HepG2 (cell line): Measurements from ENCODE around the gene JAGN1. TPM values are rescaled to one million over a fixed set of nuclear protein-coding genes. Genes with fewer than 3 reads are reported as not detected.
A peak's percentile ranks its signal among the peaks of the same experiment; 100 is the strongest.

Source experiments
- HBP1 ChIP-seq: IDR thresholded peaks from 2 replicates; pipeline ENCODE4 v1.6.1; 2016; ENCODE audit warnings: low read depth, control low read depth
- SAP130 ChIP-seq: IDR thresholded peaks from 2 replicates; pipeline ENCODE4 v1.6.1; 2016; ENCODE audit warnings: low read depth
- SP2 ChIP-seq: sonication (generic); formaldehyde crosslinking; IDR thresholded peaks from 2 replicates; pipeline ENCODE4 v1.5.1; 2020; ENCODE audit warnings: mild to moderate bottlenecking, missing genetic modification reagents
- ZBTB4 ChIP-seq: sonication (generic); formaldehyde crosslinking; IDR thresholded peaks from 2 replicates; pipeline ENCODE4 v1.4.0; 2020; ENCODE audit warnings: missing genetic modification reagents, mild to moderate bottlenecking, borderline replicate concordance
- ZNF230 ChIP-seq: sonication (generic); formaldehyde crosslinking; IDR thresholded peaks from 2 replicates; pipeline ENCODE4 v1.4.0; 2020; ENCODE audit warnings: mild to moderate bottlenecking, missing genetic modification reagents
- ZNF318 ChIP-seq: sonication (generic); formaldehyde crosslinking; IDR thresholded peaks from 2 replicates; pipeline ENCODE4 v1.4.0; 2020; ENCODE audit warnings: mild to moderate bottlenecking, missing genetic modification reagents
- ZNF34 ChIP-seq: sonication (generic); formaldehyde crosslinking; IDR thresholded peaks from 2 replicates; pipeline ENCODE4 v1.4.0; 2020; ENCODE audit warnings: mild to moderate bottlenecking, missing genetic modification reagents, borderline replicate concordance
- ZNF549 ChIP-seq: sonication (generic); formaldehyde crosslinking; IDR thresholded peaks from 2 replicates; pipeline ENCODE4 v1.5.0; 2020; ENCODE audit warnings: missing genetic modification reagents
- ZNF556 ChIP-seq: sonication (generic); formaldehyde crosslinking; IDR thresholded peaks from 2 replicates; pipeline ENCODE4 v1.4.0; 2020; ENCODE audit warnings: mild to moderate bottlenecking, missing genetic modification reagents, borderline replicate concordance
- polyA plus RNA-seq, 8 experiments: library from polyadenylated mRNA; depleted of rRNA in 3 of 8; stranded (reverse) in 7 of 8; unstranded in 1 of 8; fragments of >200 nt; fragmentation: Illumina TruSeq in 4 of 8; extraction: Trizol in 4 of 8; gene quantifications; 2 replicates each; pipeline versions ENCODE4 v1.2.1 to v1.2.3, GENCODE V29; 2011 to 2016; ENCODE audit warnings: low read depth in 4 of 8, missing spikeins in 1 of 8, mixed read lengths in 1 of 8; ENCODE audit not compliant: insufficient read depth in 1 of 8
- total RNA-seq, 5 experiments: library from RNA; depleted of rRNA; stranded (reverse); fragments of >200 nt; fragmentation: Illumina TruSeq; extraction: Trizol; gene quantifications; 2 replicates each; pipeline ENCODE4 v1.2.3, GENCODE V29; 2016; ENCODE audit warnings: low read depth in 1 of 5
- TF ChIP-seq, protein P1 (sequence below): sonication (generic); formaldehyde crosslinking; conservative IDR thresholded peaks from 2 replicates; pipeline ENCODE4 v1.4.0; 2020; ENCODE audit warnings: mild to moderate bottlenecking, missing genetic modification reagents, moderate library complexity

JAGN1 gene
- total and polyA plus RNA-seq, 2 of the 13 experiments (the other 11 are each of a cell fraction or from before 2014, with no cell fraction given): 49.9 to 50.9 TPM

DNA sequence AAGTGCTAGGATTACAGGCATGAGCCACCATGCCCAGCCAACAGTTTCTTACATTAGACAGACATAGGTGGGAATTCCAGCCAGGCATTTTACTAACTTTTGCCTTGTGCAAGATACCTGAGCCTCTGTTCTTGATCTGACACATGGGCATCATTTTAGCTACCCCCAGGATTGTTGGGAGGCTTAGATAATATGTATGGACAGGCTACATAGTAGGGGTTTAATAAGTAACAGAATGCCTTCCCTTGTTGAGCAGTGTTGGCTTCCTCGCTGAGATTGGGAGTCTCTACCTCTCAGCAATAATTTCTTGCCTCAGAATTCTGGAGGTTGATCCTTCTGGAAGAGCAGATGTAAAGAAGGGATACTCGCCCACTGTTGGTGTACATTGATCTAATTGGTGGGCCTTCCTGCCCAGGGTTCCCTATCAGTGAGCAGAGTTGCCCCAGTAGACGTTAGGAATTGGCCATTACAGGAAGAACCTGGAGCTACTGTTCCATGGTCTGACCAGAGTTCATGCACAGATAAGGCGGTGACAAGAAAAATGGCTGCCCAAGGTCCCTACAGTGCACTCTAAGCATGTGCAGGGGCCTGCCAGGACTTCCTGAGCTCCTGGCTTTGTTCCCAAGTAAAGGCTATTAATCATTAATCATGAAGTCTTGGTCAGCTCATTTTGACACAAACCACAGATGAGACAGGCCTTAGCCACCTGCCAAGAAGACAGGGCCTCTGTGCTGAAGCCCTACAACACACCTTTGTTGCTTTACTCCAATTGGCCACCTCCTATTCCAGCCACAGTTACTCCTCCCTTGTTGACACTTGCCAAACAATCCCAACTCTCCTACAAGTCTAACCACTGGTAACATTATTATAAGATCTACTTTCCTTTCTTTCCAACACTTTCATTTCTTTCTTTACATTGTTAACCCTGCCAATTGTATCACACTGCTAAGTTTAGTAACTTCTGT lies 7.3 kb downstream of the JAGN1 start (continued):
- TF ChIP-seq ZNF318 (CRISPR knock-in tag): no peak
- TF ChIP-seq HBP1: no peak
- no peak for TF ChIP-seq SP2
- peak; percentile 68; the same call in 1 of the 2 replicates for TF ChIP-seq ZNF34 (CRISPR knock-in tag)
- TF ChIP-seq ZBTB4: no peak
- TF ChIP-seq SAP130 (CRISPR knock-in tag): peak; percentile 89
- TF ChIP-seq ZNF549 (CRISPR knock-in tag): no peak
- TF ChIP-seq, protein P1, sequence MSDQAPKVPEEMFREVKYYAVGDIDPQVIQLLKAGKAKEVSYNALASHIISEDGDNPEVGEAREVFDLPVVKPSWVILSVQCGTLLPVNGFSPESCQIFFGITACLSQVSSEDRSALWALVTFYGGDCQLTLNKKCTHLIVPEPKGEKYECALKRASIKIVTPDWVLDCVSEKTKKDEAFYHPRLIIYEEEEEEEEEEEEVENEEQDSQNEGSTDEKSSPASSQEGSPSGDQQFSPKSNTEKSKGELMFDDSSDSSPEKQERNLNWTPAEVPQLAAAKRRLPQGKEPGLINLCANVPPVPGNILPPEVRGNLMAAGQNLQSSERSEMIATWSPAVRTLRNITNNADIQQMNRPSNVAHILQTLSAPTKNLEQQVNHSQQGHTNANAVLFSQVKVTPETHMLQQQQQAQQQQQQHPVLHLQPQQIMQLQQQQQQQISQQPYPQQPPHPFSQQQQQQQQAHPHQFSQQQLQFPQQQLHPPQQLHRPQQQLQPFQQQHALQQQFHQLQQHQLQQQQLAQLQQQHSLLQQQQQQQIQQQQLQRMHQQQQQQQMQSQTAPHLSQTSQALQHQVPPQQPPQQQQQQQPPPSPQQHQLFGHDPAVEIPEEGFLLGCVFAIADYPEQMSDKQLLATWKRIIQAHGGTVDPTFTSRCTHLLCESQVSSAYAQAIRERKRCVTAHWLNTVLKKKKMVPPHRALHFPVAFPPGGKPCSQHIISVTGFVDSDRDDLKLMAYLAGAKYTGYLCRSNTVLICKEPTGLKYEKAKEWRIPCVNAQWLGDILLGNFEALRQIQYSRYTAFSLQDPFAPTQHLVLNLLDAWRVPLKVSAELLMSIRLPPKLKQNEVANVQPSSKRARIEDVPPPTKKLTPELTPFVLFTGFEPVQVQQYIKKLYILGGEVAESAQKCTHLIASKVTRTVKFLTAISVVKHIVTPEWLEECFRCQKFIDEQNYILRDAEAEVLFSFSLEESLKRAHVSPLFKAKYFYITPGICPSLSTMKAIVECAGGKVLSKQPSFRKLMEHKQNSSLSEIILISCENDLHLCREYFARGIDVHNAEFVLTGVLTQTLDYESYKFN (CRISPR knock-in tag): peak; percentile 91
- TF ChIP-seq ZNF230 (CRISPR knock-in tag): 0 out of 2 replicates have a peak, but pooled peaks have one; percentile 35
- TF ChIP-seq ZNF556 (CRISPR knock-in tag): peak; percentile 65; the same call in 1 of the 2 replicates
